Measurements from ENCODE around the gene CNOT9.

Gene CNOT9

GRCh38 chr2:218607436-218608115 is 38.9 kb downstream of the CNOT9 start, which contains the start of gene PLCD4:
PLCD4 (plus strand) TSS chr2:218607899; CDS start chr2:218615740, 7,841 bp downstream.
- Histone ChIP-seq H3K9me2 (ENCODE audit: low read depth, low read length) (no peaks in the 10 kb centered on the region), H4K20me1 (ENCODE audit: insufficient read depth, low read length) (no peaks in the 10 kb centered on the region), H3K9ac (ENCODE audit: low read length) (no peak within 1 kb of the TSS), H2AFZ (ENCODE audit: low read length) (no peak within 1 kb of the TSS), H3K4me2 (ENCODE audit: low read length) (no peak within 1 kb of the TSS), H3K27ac (ENCODE audit: low read depth, low read length, poor library complexity, severe bottlenecking) (no peak within 1 kb of the TSS), H3K79me2 (ENCODE audit: insufficient read depth, low read length) (no peaks in the 10 kb centered on the region), H3F3A (ENCODE audit: insufficient read depth, low read length) (no peaks in the 10 kb centered on the region), H3K27me3 (ENCODE audit: insufficient read depth, low read length) (no peaks in the 10 kb centered on the region), H3K4me3 (ENCODE audit: low read depth, low read length, poor library complexity, severe bottlenecking) (no peak within 1 kb of the TSS), H3K9me3 (ENCODE audit: low read length) (no peaks in the 10 kb centered on the region), H3K4me1 (ENCODE audit: insufficient read depth, low read length, severe bottlenecking) (no peaks in the 10 kb centered on the region), H3K36me3 (ENCODE audit: insufficient read depth, low read length) (no peaks in the 10 kb centered on the region)
- TF ChIP-seq CTCF (IDR thresholded peaks at IDR 0.05; ENCODE audit: low read length) = no peak
- TF ChIP-seq EZH2 (IDR thresholded peaks at IDR 0.05; ENCODE audit: borderline replicate concordance, low read length) = no peak

- Histone ChIP-seq H3K4me1 (ENCODE audit: insufficient read depth, low read length, severe bottlenecking) (no peaks in the 10 kb centered on the region), H2AFZ (ENCODE audit: low read length) (no peak overlapping the region), H3K79me2 (ENCODE audit: insufficient read depth, low read length) (no peaks in the 10 kb centered on the region), H3K4me3 (ENCODE audit: low read depth, low read length, poor library complexity, severe bottlenecking) (no peak overlapping the region), H3K9me3 (ENCODE audit: low read length) (no peaks in the 10 kb centered on the region), H3F3A (ENCODE audit: insufficient read depth, low read length) (no peaks in the 10 kb centered on the region), H3K9ac (ENCODE audit: low read length) (no peak overlapping the region), H3K36me3 (ENCODE audit: insufficient read depth, low read length) (no peaks in the 10 kb centered on the region), H3K4me2 (ENCODE audit: low read length) (no peak overlapping the region), H3K27ac (ENCODE audit: low read depth, low read length, poor library complexity, severe bottlenecking) (no peak overlapping the region), H3K27me3 (ENCODE audit: insufficient read depth, low read length) (no peaks in the 10 kb centered on the region; the same call in 1 of the 2 replicates), H3K9me2 (ENCODE audit: low read depth, low read length) (no peaks in the 10 kb centered on the region), H4K20me1 (ENCODE audit: insufficient read depth, low read length) (no peaks in the 10 kb centered on the region)
- TF ChIP-seq EZH2 (IDR thresholded peaks at IDR 0.05; ENCODE audit: borderline replicate concordance, low read length) (no peak), CTCF (IDR thresholded peaks at IDR 0.05; ENCODE audit: low read length) (no peak)
These were observed 47.3 kb downstream of the CNOT9 start for GRCh38 chr2:218615868-218616315.

GRCh38 chr2:218618102-218618860 is 49.6 kb downstream of the CNOT9 start:
- Histone ChIP-seq H3K27ac (ENCODE audit: low read depth, low read length, poor library complexity, severe bottlenecking) (no peak overlapping the region), H3K27me3 (ENCODE audit: insufficient read depth, low read length) (no peaks in the 10 kb centered on the region; the same call in 1 of the 2 replicates), H4K20me1 (ENCODE audit: insufficient read depth, low read length) (no peaks in the 10 kb centered on the region), H3K79me2 (ENCODE audit: insufficient read depth, low read length) (no peaks in the 10 kb centered on the region), H3K4me2 (ENCODE audit: low read length) (no peak overlapping the region), H3K9me2 (ENCODE audit: low read depth, low read length) (no peaks in the 10 kb centered on the region), H3K9me3 (ENCODE audit: low read length) (no peaks in the 10 kb centered on the region), H2AFZ (ENCODE audit: low read length) (no peak overlapping the region), H3K36me3 (ENCODE audit: insufficient read depth, low read length) (no peaks in the 10 kb centered on the region), H3K9ac (ENCODE audit: low read length) (no peak overlapping the region), H3K4me1 (ENCODE audit: insufficient read depth, low read length, severe bottlenecking) (no peaks in the 10 kb centered on the region), H3F3A (ENCODE audit: insufficient read depth, low read length) (no peaks in the 10 kb centered on the region), H3K4me3 (ENCODE audit: low read depth, low read length, poor library complexity, severe bottlenecking) (no peak overlapping the region)
- TF ChIP-seq CTCF (IDR thresholded peaks at IDR 0.05; ENCODE audit: low read length) (peak; percentile 16; the same call in 1 of the 2 replicates), EZH2 (IDR thresholded peaks at IDR 0.05; ENCODE audit: borderline replicate concordance, low read length) (no peak)

Data from OCI-LY1 (cell line).